Colonic mucosa (tissue), 4 donors: ENCODE data around the gene BRSK2. TPM values are rescaled to one million over a fixed set of nuclear protein-coding genes. Genes with fewer than 3 reads are reported as not detected.
"Not testable (repeated sequence)": the region's sequence is repeated elsewhere in the genome, so short reads cannot be mapped to it uniquely, and the experiment has no call there.

Experiments
- DNase-seq: peaks from one replicate; pipeline ENCODE4 v3.0.0-alpha.2; 2020
- H3K27ac ChIP-seq: fragments of 200-600 bp; one replicate; pipeline ENCODE4 v1.8.0; 2021
- H3K27me3 ChIP-seq: fragments of 200-600 bp; one replicate; pipeline ENCODE4 v1.8.0; 2021
- H3K36me3 ChIP-seq: fragments of 200-600 bp; one replicate; pipeline ENCODE4 v1.8.0; 2021
- H3K4me1 ChIP-seq: fragments of 200-600 bp; one replicate; pipeline ENCODE4 v1.8.0; 2021; ENCODE audit warnings: mild to moderate bottlenecking
- H3K4me3 ChIP-seq: fragments of 200-600 bp; one replicate; pipeline ENCODE4 v1.8.0; 2021
- H3K9ac ChIP-seq, 2 donors: one replicate each; pipeline ENCODE4 v1.7.0; 2013; ENCODE audit warnings: control low read depth in 2 of 2, low read depth in 2 of 2, low read length in 2 of 2
- H3K9me3 ChIP-seq: fragments of 200-600 bp; one replicate; pipeline ENCODE4 v1.8.0; 2021
- CTCF ChIP-seq: fragments of 200-600 bp; IDR thresholded peaks from one replicate; pipeline ENCODE4 v1.8.0; 2022; ENCODE audit warnings: antibody characterized with exemption, mild to moderate bottlenecking
- intact Hi-C: fragments of 100-400 bp; cut with DNase I; formaldehyde crosslinking; loops from one replicate; pipeline ENCODE4 v1.14.1; 2022
- total RNA-seq, 2 donors: library from RNA; stranded (reverse); fragmentation: NEBNext Ultra II Directional in 1 of 2; extraction: Animal tissue kit (Norgen Biotek cat#: 25700) in 1 of 2; gene quantifications; one replicate each; pipeline ENCODE4 v1.2.1, GENCODE V29; 2021
- donor health status: healthy.
- donor health status: DM: no; HTN: no; CAD: no.
- donor health status: DM: no; HTN: no; CAD: no.

Gene BRSK2
- total RNA-seq, 2 donors from 2014 or later: 0.52 to 1.2 TPM

- intact Hi-C loops: no loop called here
- TF ChIP-seq CTCF: no peak
- DNase-seq: no peak
These were observed 17.1 kb downstream of the BRSK2 start for GRCh38 chr11:1406571-1407485.

GRCh38 chr11:1407668-1408067 is 17.9 kb downstream of the BRSK2 start:
- Histone ChIP-seq H3K4me1 (no peaks in the 10 kb centered on the region), H3K27me3 (no peaks in the 10 kb centered on the region), H3K36me3 (no peaks in the 10 kb centered on the region), H3K9me3 (no peaks in the 10 kb centered on the region), H3K4me3 (no peak overlapping the region), H3K27ac (no peak overlapping the region), H3K9ac (no peak overlapping the region)
- TF ChIP-seq CTCF: no peak
- DNase-seq: no peak
- intact Hi-C loops: no loop called here

More at GRCh38 chr11:1406571-1407485, 17.1 kb downstream of the BRSK2 start:
- Histone ChIP-seq H3K9ac (no peak overlapping the region), H3K27me3 (no peaks in the 10 kb centered on the region), H3K4me3 (no peak overlapping the region), H3K36me3 (no peaks in the 10 kb centered on the region), H3K9me3 (no peaks in the 10 kb centered on the region), H3K27ac (no peak overlapping the region), H3K4me1 (no peaks in the 10 kb centered on the region)

GRCh38 chr11:1408346-1408745 is 18.6 kb downstream of the BRSK2 start:
- no peak overlapping the region for H3K4me3 ChIP-seq
- no peak overlapping the region for H3K9ac ChIP-seq
- intact Hi-C loops: no loop called here
- H3K27me3 ChIP-seq: no peaks in the 10 kb centered on the region
- no peaks in the 10 kb centered on the region for H3K4me1 ChIP-seq
- no peaks in the 10 kb centered on the region for H3K36me3 ChIP-seq
- no peaks in the 10 kb centered on the region for H3K9me3 ChIP-seq
- H3K27ac ChIP-seq: no peak overlapping the region
- DNase-seq: no peak
- no peak for TF ChIP-seq CTCF

GRCh38 chr11:1409108-1409851 is 19.5 kb downstream of the BRSK2 start:
- intact Hi-C loops: no loop called here
- no peak overlapping the region for H3K27ac ChIP-seq
- no peak overlapping the region for H3K9ac ChIP-seq
- no peak for TF ChIP-seq CTCF
- H3K27me3 ChIP-seq: no peaks in the 10 kb centered on the region
- no peak for DNase-seq
- no peak overlapping the region for H3K4me3 ChIP-seq
- no peaks in the 10 kb centered on the region for H3K9me3 ChIP-seq
- H3K36me3 ChIP-seq: no peaks in the 10 kb centered on the region
- no peaks in the 10 kb centered on the region for H3K4me1 ChIP-seq

GRCh38 chr11:1409852-1410125 is 20.1 kb downstream of the BRSK2 start:
- not testable (repeated sequence) for DNase-seq, H3K27ac ChIP-seq

More at GRCh38 chr11:1409852-1410125, 20.1 kb downstream of the BRSK2 start:
- H3K4me1 ChIP-seq, H3K9ac ChIP-seq, intact Hi-C loops, H3K9me3 ChIP-seq, H3K36me3 ChIP-seq, H3K27me3 ChIP-seq, H3K4me3 ChIP-seq: not testable (repeated sequence)
